ENCODE data around the gene AP1G1. TPM values are rescaled to one million over a fixed set of nuclear protein-coding genes. Genes with fewer than 3 reads are reported as not detected.

Gene AP1G1
- total and polyA plus RNA-seq, 2 of the 8 experiments (the other 6 are each of a cell fraction or from before 2014, with no cell fraction given): 43.9 to 68.4 TPM

- no peak overlapping the region for H4K5ac ChIP-seq (ENCODE audit: insufficient read length, low read depth, low read length)
- no peak overlapping the region for H2BK120ac ChIP-seq (replicated peaks; ENCODE audit: low read depth, low read length)
- TF ChIP-seq CHD2 (IDR thresholded peaks at IDR 0.05; ENCODE audit: low read length): no peak
- no peak for TF ChIP-seq CTBP2 (IDR thresholded peaks at IDR 0.05; ENCODE audit: borderline replicate concordance, insufficient read depth, insufficient read length, low read length)
- no peak for TF ChIP-seq BRCA1 (IDR thresholded peaks at IDR 0.05; ENCODE audit: low read depth, low read length)
- TF ChIP-seq POLR2A (IDR thresholded peaks at IDR 0.05; ENCODE audit: control extremely low read depth in 1 of 2, low read depth in 2 of 2, low read length in 2 of 2): no peak
- TF ChIP-seq TEAD4 (IDR thresholded peaks at IDR 0.05; ENCODE audit: low read depth, low read length): no peak
- no peak for TF ChIP-seq SAP30 (IDR thresholded peaks at IDR 0.05; ENCODE audit: insufficient read depth, insufficient replicate concordance, low read length)
- TF ChIP-seq POU5F1 (IDR thresholded peaks at IDR 0.05; ENCODE audit: low read depth, low read length): no peak
- no peak for TF ChIP-seq SP4 (IDR thresholded peaks at IDR 0.05; ENCODE audit: low read length)
- TF ChIP-seq BACH1 (IDR thresholded peaks at IDR 0.05; ENCODE audit: low read length): no peak
- TF ChIP-seq, protein P1, sequence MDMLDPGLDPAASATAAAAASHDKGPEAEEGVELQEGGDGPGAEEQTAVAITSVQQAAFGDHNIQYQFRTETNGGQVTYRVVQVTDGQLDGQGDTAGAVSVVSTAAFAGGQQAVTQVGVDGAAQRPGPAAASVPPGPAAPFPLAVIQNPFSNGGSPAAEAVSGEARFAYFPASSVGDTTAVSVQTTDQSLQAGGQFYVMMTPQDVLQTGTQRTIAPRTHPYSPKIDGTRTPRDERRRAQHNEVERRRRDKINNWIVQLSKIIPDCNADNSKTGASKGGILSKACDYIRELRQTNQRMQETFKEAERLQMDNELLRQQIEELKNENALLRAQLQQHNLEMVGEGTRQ (IDR thresholded peaks at IDR 0.05; ENCODE audit: low read length): no peak
- TF ChIP-seq GTF2F1 (IDR thresholded peaks at IDR 0.05; ENCODE audit: borderline replicate concordance, low read depth, low read length): no peak
- TF ChIP-seq RAD21 (IDR thresholded peaks at IDR 0.05 in 1 of 2, conservative IDR thresholded peaks at IDR 0.05 in 1 of 2; ENCODE audit: low read depth in 2 of 2, low read length in 2 of 2): no peak
- TF ChIP-seq SP2 (IDR thresholded peaks at IDR 0.05; ENCODE audit: low read length): no peak
- no peak for TF ChIP-seq TBP (IDR thresholded peaks at IDR 0.05; ENCODE audit: low read depth, low read length)
Measured at GRCh38 chr16:71737501-71737900, 71.1 kb downstream of the AP1G1 start.

More at GRCh38 chr16:71737501-71737900, 71.1 kb downstream of the AP1G1 start:
- Histone ChIP-seq H3K18ac (ENCODE audit: extremely low read depth, low read length) (no peak overlapping the region), H4K20me1 (replicated peaks in 1 of 2; ENCODE audit: control insufficient read depth in 1 of 2, insufficient read depth in 2 of 2, low read length in 2 of 2) (no peaks in the 10 kb centered on the region), H3K79me2 (ENCODE audit: control insufficient read depth in 1 of 2, insufficient read depth in 2 of 2, low read length in 2 of 2) (no peaks in the 10 kb centered on the region), H4K91ac (replicated peaks; ENCODE audit: insufficient read length, low read length) (no peak overlapping the region), H2AFZ (ENCODE audit: low read length) (no peak overlapping the region), H2BK20ac (ENCODE audit: low read length) (no peak overlapping the region), H3K4me3 (ENCODE audit: extremely low read depth in 1 of 4, insufficient read depth in 2 of 4, low read depth in 3 of 4, low read length in 4 of 4) (no peak overlapping the region), H2BK5ac (ENCODE audit: low read depth, low read length) (no peak overlapping the region), H2BK12ac (ENCODE audit: low read depth, low read length) (no peak overlapping the region), H3K56ac (replicated peaks; ENCODE audit: insufficient read length, low read depth, low read length) (no peak overlapping the region), H3K27me3 (replicated peaks in 1 of 4; ENCODE audit: control insufficient read depth in 3 of 4, extremely low read depth in 1 of 4, insufficient read depth in 3 of 4, low read length in 3 of 4) (no peaks in the 10 kb centered on the region), H3K79me1 (ENCODE audit: low read depth, low read length) (no peaks in the 10 kb centered on the region), H3K4me1 (replicated peaks in 1 of 4; ENCODE audit: control insufficient read depth in 3 of 4, insufficient read depth in 4 of 4, low read length in 3 of 4) (no peaks in the 10 kb centered on the region), H3K9ac (replicated peaks in 1 of 4; ENCODE audit: extremely low read depth in 1 of 4, low read depth in 3 of 4, low read length in 3 of 4) (no peak overlapping the region), H3K36me3 (ENCODE audit: control insufficient read depth in 2 of 4, insufficient read depth in 4 of 4, low read length in 3 of 4) (peaks cover 6 to 61% (median 29%) of the 10 kb centered on the region in 4 experiments; a peak in 7 of 8 replicates), H3K4ac (replicated peaks; ENCODE audit: insufficient read length, low read depth, low read length) (no peak overlapping the region), H3K9me3 (ENCODE audit: insufficient read depth in 2 of 2, low read depth in 1 of 2, low read length in 1 of 2) (no peaks in the 10 kb centered on the region), H4K8ac (ENCODE audit: extremely low read depth, insufficient read depth, low read length) (no peak overlapping the region), H3K27ac (ENCODE audit: low read depth, low read length) (no peak overlapping the region), H3K23me2 (ENCODE audit: low read depth, low read length) (no peaks in the 10 kb centered on the region), H3K14ac (ENCODE audit: insufficient read length) (no peak overlapping the region), H3K23ac (ENCODE audit: insufficient read length) (no peak overlapping the region), H2AK5ac (ENCODE audit: low read depth, low read length) (no peak overlapping the region), H3K4me2 (ENCODE audit: insufficient read depth in 1 of 2, low read depth in 2 of 2, low read length in 2 of 2) (no peak overlapping the region), H2BK15ac (ENCODE audit: low read length) (no peak overlapping the region)
- POLR2A ChIA-PET (ENCODE audit: partially characterized antibody): interaction anchor here (0.5 to 0.6 kb wide), 2 partner anchors 12 to 113 kb away, joined by 3 to 4 read pairs; no protein-coding TSS in a partner anchor
- CTCF ChIA-PET (ENCODE audit: partially characterized antibody): interaction anchor here (0.6 to 1.4 kb wide), 2 partner anchors 194 to 224 kb away, joined by 3 to 5 read pairs; no protein-coding TSS in a partner anchor
- DNase-seq (ENCODE audit: low read depth in 1 of 2, low spot score in 2 of 2) (no peak), FAIRE-seq (no peak)
- WGBS, 2 experiments (ENCODE audit: extremely low coverage in 1 of 2, insufficient coverage in 1 of 2, insufficient read length in 1 of 2, insufficient replicate concordance in 2 of 2, low coverage in 1 of 2, low lambda C conversion rate in 2 of 2, missing lambda C conversion rate in 1 of 2): 92% methylated on average over 6 of the region's 6 CpGs; no CpG with 5 or more reads in 1 of the 2 experiments
